ENCODE results near the gene B3GALNT1.

- TF ChIP-seq EZH2 (IDR thresholded peaks at IDR 0.05) (no peak), POLR2AphosphoS5 (IDR thresholded peaks at IDR 0.05; ENCODE audit: borderline replicate concordance, low read depth, low read length) (no peak), FOXP2 (optimal IDR thresholded peaks at IDR 0.05; ENCODE audit: control extremely low read depth, extremely low read length, insufficient read depth) (no peak)
These were observed 12.5 kb upstream of the B3GALNT1 start for GRCh38 chr3:161117646-161118045.

Data from SK-N-MC (cell line).